NCI-H2227 treated with DMSO at 0.1 percent for 48 hours (cell line): Measurements from ENCODE around the gene ESRP2.

ENCODE experiments used
- DNase-seq: peaks from one replicate; lab custom pipeline; 2025; lab: John Stamatoyannopoulos, UW

The ESRP2 gene

GRCh38 chr16:68263559-68264127, 27.7 kb upstream of the ESRP2 start:
- DNase-seq, result no peak

- DNase-seq, result no peak
Measured at GRCh38 chr16:68259007-68259825, 23.3 kb upstream of the ESRP2 start.

GRCh38 chr16:68257906-68258800, 22.2 kb upstream of the ESRP2 start:
- DNase-seq, result no peak

- no peak for DNase-seq
Measured at GRCh38 chr16:68257251-68257905, 21.5 kb upstream of the ESRP2 start.

- DNase-seq, result no peak
Measured at GRCh38 chr16:68255712-68256111, 19.8 kb upstream of the ESRP2 start.

- DNase-seq, result no peak
Measured at GRCh38 chr16:68253721-68254120, 17.8 kb upstream of the ESRP2 start.

- no peak for DNase-seq
Measured at GRCh38 chr16:68252383-68252782, 16.5 kb upstream of the ESRP2 start.

GRCh38 chr16:68251832-68252231, 15.9 kb upstream of the ESRP2 start:
- DNase-seq, result no peak

- no peak for DNase-seq
Measured at GRCh38 chr16:68250951-68251350, 15.0 kb upstream of the ESRP2 start.

GRCh38 chr16:68249371-68249770, 13.4 kb upstream of the ESRP2 start:
- DNase-seq, result no peak

- DNase-seq, result no peak
Measured at GRCh38 chr16:68247932-68248331, 12.0 kb upstream of the ESRP2 start.

- no peak for DNase-seq
Measured at GRCh38 chr16:68247400-68247799, 11.5 kb upstream of the ESRP2 start.

- no peak for DNase-seq
Measured at GRCh38 chr16:68246666-68247065, 10.7 kb upstream of the ESRP2 start.

- no peak for DNase-seq
Measured at GRCh38 chr16:68246121-68246520, 10.2 kb upstream of the ESRP2 start.

GRCh38 chr16:68244903-68245853, 9.3 kb upstream of the ESRP2 start, which contains the start of gene PLA2G15:
TSS of gene PLA2G15 (plus strand) at chr16:68245373. CDS start at chr16:68245427, 54 bp downstream.
- peak; percentile 51 for DNase-seq

GRCh38 chr16:68244481-68244902, 8.6 kb upstream of the ESRP2 start:
- no peak for DNase-seq

- DNase-seq, result no peak
Measured at GRCh38 chr16:68242926-68243858, 7.3 kb upstream of the ESRP2 start.

- no peak for DNase-seq
Measured at GRCh38 chr16:68242085-68242484, 6.2 kb upstream of the ESRP2 start.

GRCh38 chr16:68238029-68238345, 2.1 kb upstream of the ESRP2 start:
- no peak for DNase-seq
